H9 (cell line): ENCODE measurements around the gene BCAS1. TPM values are rescaled to one million over a fixed set of nuclear protein-coding genes. Genes with fewer than 3 reads are reported as not detected.

Experiments used
- DNase-seq: peaks from one replicate; pipeline ENCODE4 v3.0.0-alpha.2; 2017
- H2AFZ ChIP-seq: one replicate; pipeline ENCODE4 v1.6.1; 2013; ENCODE audit warnings: mild to moderate bottlenecking, low read length, control low read depth, moderate library complexity
- H2AK5ac ChIP-seq: 2 replicates; pipeline ENCODE4 v1.6.1; 2013; ENCODE audit warnings: low read length, control low read depth, mixed read lengths; ENCODE audit not compliant: insufficient read length
- H2BK120ac ChIP-seq: one replicate; pipeline ENCODE4 v1.6.1; 2013; ENCODE audit warnings: low read depth, mild to moderate bottlenecking, low read length, control low read depth, inconsistent platforms; ENCODE audit not compliant: poor library complexity, severe bottlenecking
- H2BK12ac ChIP-seq: 2 replicates; pipeline ENCODE4 v1.6.1; 2013; ENCODE audit warnings: low read length, control low read depth, mixed read lengths, low read depth; ENCODE audit not compliant: insufficient read length
- H2BK15ac ChIP-seq: 2 replicates; pipeline ENCODE4 v1.6.1; 2013; ENCODE audit warnings: low read depth, low read length, control low read depth
- H2BK20ac ChIP-seq: one replicate; pipeline ENCODE4 v1.6.1; 2013; ENCODE audit warnings: low read depth, mild to moderate bottlenecking, low read length, control low read depth, inconsistent platforms; ENCODE audit not compliant: poor library complexity, severe bottlenecking
- H2BK5ac ChIP-seq: 2 replicates; pipeline ENCODE4 v1.6.1; 2013; ENCODE audit warnings: low read length, control low read depth, mixed read lengths; ENCODE audit not compliant: insufficient read length
- H3K14ac ChIP-seq: 2 replicates; pipeline ENCODE4 v1.6.1; 2013; ENCODE audit warnings: low read length, control low read depth; ENCODE audit not compliant: insufficient read depth
- H3K18ac ChIP-seq: 2 replicates; pipeline ENCODE4 v1.6.1; 2013; ENCODE audit warnings: low read depth, mild to moderate bottlenecking, mixed read lengths, low read length, control low read depth; ENCODE audit not compliant: insufficient read length
- H3K23ac ChIP-seq: 2 replicates; pipeline ENCODE4 v1.6.1; 2013; ENCODE audit warnings: low read length, control low read depth, mixed read lengths, low read depth; ENCODE audit not compliant: insufficient read length
- H3K23me2 ChIP-seq: 2 replicates; pipeline ENCODE4 v1.6.1; 2013; ENCODE audit warnings: low read depth, mild to moderate bottlenecking, mixed read lengths, low read length, control low read depth; ENCODE audit not compliant: insufficient read length, poor library complexity, severe bottlenecking
- H3K27ac ChIP-seq: 2 replicates; pipeline ENCODE4 v1.5.1; 2013; ENCODE audit warnings: low read length, control low read depth, mixed read lengths, low read depth; ENCODE audit not compliant: insufficient read length
- H3K27me3 ChIP-seq: 2 replicates; pipeline ENCODE4 v1.6.1; 2013; ENCODE audit warnings: low read length, control low read depth, inconsistent platforms; ENCODE audit not compliant: insufficient read depth
- H3K4ac ChIP-seq: 2 replicates; pipeline ENCODE4 v1.6.1; 2013; ENCODE audit warnings: low read depth, mild to moderate bottlenecking, control low read depth, inconsistent platforms, low read length, moderate library complexity
- H3K4me1 ChIP-seq: 2 replicates; pipeline ENCODE4 v1.6.1; 2013; ENCODE audit warnings: low read length, control low read depth, inconsistent platforms; ENCODE audit not compliant: insufficient read depth
- H3K4me2 ChIP-seq: 2 replicates; pipeline ENCODE4 v1.6.1; 2013; ENCODE audit warnings: low read length, control low read depth, mixed read lengths; ENCODE audit not compliant: insufficient read length, insufficient read depth
- H3K56ac ChIP-seq: 2 replicates; pipeline ENCODE4 v1.6.1; 2013; ENCODE audit warnings: low read depth, mild to moderate bottlenecking, mixed read lengths, low read length, control low read depth; ENCODE audit not compliant: insufficient read length
- H3K79me1 ChIP-seq: 2 replicates; pipeline ENCODE4 v1.6.1; 2013; ENCODE audit warnings: low read depth, mild to moderate bottlenecking, moderate library complexity, low read length, control low read depth, inconsistent platforms; ENCODE audit not compliant: insufficient read depth, poor library complexity, severe bottlenecking
- H3K79me2 ChIP-seq: 2 replicates; pipeline ENCODE4 v1.6.1; 2013; ENCODE audit warnings: low read length, control low read depth, inconsistent platforms; ENCODE audit not compliant: insufficient read depth
- H3K9ac ChIP-seq: 2 replicates; pipeline ENCODE4 v1.6.1; 2013; ENCODE audit warnings: low read length, control low read depth, mixed read lengths; ENCODE audit not compliant: insufficient read length; ENCODE audit errors: extremely low read depth
- H3K9me3 ChIP-seq: one replicate; pipeline ENCODE4 v1.6.1; 2013; ENCODE audit warnings: low read depth, low read length, inconsistent platforms; ENCODE audit not compliant: control insufficient read depth
- H3T11ph ChIP-seq: one replicate; pipeline ENCODE4 v1.6.1; 2013; ENCODE audit warnings: mild to moderate bottlenecking, low read length, control low read depth, inconsistent platforms
- H4K20me1 ChIP-seq: one replicate; pipeline ENCODE4 v1.6.1; 2013; ENCODE audit not compliant: control insufficient read depth, insufficient read length, insufficient read depth
- H4K5ac ChIP-seq: 2 replicates; pipeline ENCODE4 v1.6.1; 2013; ENCODE audit warnings: low read depth, mild to moderate bottlenecking, mixed read lengths, low read length, control low read depth; ENCODE audit not compliant: insufficient read length
- H4K8ac ChIP-seq: replicated peaks from 2 replicates; pipeline ENCODE4 v1.6.1; 2013; ENCODE audit warnings: low read length, control low read depth, mixed read lengths, low read depth; ENCODE audit not compliant: insufficient read length
- H4K91ac ChIP-seq: 2 replicates; pipeline ENCODE4 v1.6.1; 2013; ENCODE audit warnings: low read depth, mild to moderate bottlenecking, moderate library complexity, mixed read lengths, low read length, control low read depth; ENCODE audit not compliant: insufficient read length
- H3K27ac Mint-ChIP-seq, 3 experiments: 2 replicates in 2 of 3; 3 replicates in 1 of 3; pipeline ENCODE4 v1.8.0; 2020 to 2021; ENCODE audit warnings: mixed read lengths in 3 of 3, mild to moderate bottlenecking in 1 of 3, moderate library complexity in 1 of 3
- H3K27me3 Mint-ChIP-seq: 2 replicates; pipeline ENCODE4 v1.8.0; 2021; ENCODE audit warnings: low read depth, mild to moderate bottlenecking, moderate library complexity, mixed read lengths
- H3K36me3 Mint-ChIP-seq, 3 experiments: 2 replicates in 2 of 3; 3 replicates in 1 of 3; pipeline ENCODE4 v1.8.0; 2020 to 2021; ENCODE audit warnings: low read depth in 3 of 3, mixed read lengths in 3 of 3; ENCODE audit not compliant: insufficient read depth in 1 of 3
- H3K4me1 Mint-ChIP-seq, 2 experiments: 2 replicates each; pipeline ENCODE4 v1.8.0; 2020; ENCODE audit warnings: mixed read lengths in 2 of 2
- H3K4me3 Mint-ChIP-seq, 2 experiments: 2 replicates in 1 of 2; 3 replicates in 1 of 2; pipeline ENCODE4 v1.8.0; 2020 to 2021; ENCODE audit warnings: mild to moderate bottlenecking in 2 of 2, mixed read lengths in 2 of 2, moderate library complexity in 1 of 2
- H3K9me3 Mint-ChIP-seq, 2 experiments: 2 replicates in 1 of 2; 3 replicates in 1 of 2; pipeline ENCODE4 v1.8.0; 2020; ENCODE audit warnings: mild to moderate bottlenecking in 2 of 2, mixed read lengths in 2 of 2, moderate library complexity in 1 of 2
- CTCF ChIP-seq: fragments of 200-600 bp; sonication (generic); conservative IDR thresholded peaks from 3 replicates; pipeline ENCODE4 v1.8.0; 2021; ENCODE audit warnings: antibody characterized with exemption, mild to moderate bottlenecking
- WGBS: extraction: QIAGEN DNeasy Blood & Tissue Kit; methylation state at CpG from one replicate; pipeline ENCODE4 v1.1.7; 2013; ENCODE audit warnings: missing lambda C conversion rate, low lambda C conversion rate, mixed read lengths; ENCODE audit not compliant: insufficient read length; ENCODE audit errors: extremely low coverage; 5-methylcytosine and 5-hydroxymethylcytosine counted together
- total RNA-seq: library from RNA; stranded (reverse); gene quantifications from 2 replicates; pipeline ENCODE4 v1.2.1, GENCODE V29; 2021

The BCAS1 gene
- total RNA-seq, 1 experiment from 2014 or later, result 0.15 TPM

DNA sequence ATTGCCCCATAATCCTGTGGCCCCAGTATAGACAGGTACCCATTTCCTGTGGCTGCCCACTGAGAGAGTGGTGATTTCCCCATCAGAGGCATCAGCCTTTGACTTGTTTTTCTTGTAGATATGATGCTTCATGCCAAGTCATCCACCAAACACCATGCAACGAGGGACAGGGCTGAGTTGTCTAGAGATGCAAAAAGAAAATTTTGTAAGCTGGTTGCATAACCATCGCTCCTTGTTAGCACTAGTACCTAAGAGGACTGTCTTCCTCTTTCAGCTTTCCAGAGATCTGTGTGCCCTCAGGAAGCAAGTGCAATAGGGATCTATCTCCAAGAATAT is 166.8 kb downstream of the BCAS1 start:
- H3K56ac ChIP-seq, result no peak overlapping the region
- H3K9ac ChIP-seq, result no peak overlapping the region
- DNase-seq, result no peak
- no peak overlapping the region for H4K8ac ChIP-seq
- H2BK120ac ChIP-seq, result no peak overlapping the region
- no peaks in the 10 kb centered on the region for H3K9me3 ChIP-seq
- H4K91ac ChIP-seq, result no peak overlapping the region
- no peak overlapping the region for H3K18ac ChIP-seq
- H3K79me2 ChIP-seq, result no peaks in the 10 kb centered on the region
- no peak overlapping the region for H3K27ac ChIP-seq
- no peak for TF ChIP-seq CTCF
- H2AFZ ChIP-seq, result no peak overlapping the region
- Mint-ChIP-seq H3K27ac (no peak overlapping the region; a peak in 1 of 7 replicates), H3K9me3 (no peaks in the 10 kb centered on the region), H3K36me3 (no peaks in the 10 kb centered on the region; a peak in 1 of 7 replicates), H3K4me1 (peaks cover 37 to 40% of the 10 kb centered on the region in 2 experiments), H3K27me3 (no peaks in the 10 kb centered on the region), H3K4me3 (no peak overlapping the region)
- no peak overlapping the region for H3K23ac ChIP-seq
- no peaks in the 10 kb centered on the region for H3K27me3 ChIP-seq
- no peak overlapping the region for H3K4me2 ChIP-seq
- H4K5ac ChIP-seq, result no peak overlapping the region
- H3K23me2 ChIP-seq, result no peaks in the 10 kb centered on the region
- H2BK5ac ChIP-seq, result no peak overlapping the region
- H3K4me1 ChIP-seq, result peaks cover 11% of the 10 kb centered on the region; the same call in 1 of the 2 replicates
- H2AK5ac ChIP-seq, result no peak overlapping the region
- no peaks in the 10 kb centered on the region for H3K79me1 ChIP-seq
- no peak overlapping the region for H3K14ac ChIP-seq
- no peak overlapping the region for H2BK20ac ChIP-seq
- no CpG with 5 or more reads among the region's 2 CpGs for WGBS
- H4K20me1 ChIP-seq, result no peaks in the 10 kb centered on the region
- no peak overlapping the region for H2BK15ac ChIP-seq
- H3K4ac ChIP-seq, result no peak overlapping the region
- H2BK12ac ChIP-seq, result no peak overlapping the region
- no peak overlapping the region for H3T11ph ChIP-seq
